HG02588 (cell line): Measurements from ENCODE around the gene MARK2.
A peak's percentile ranks its signal among the peaks of the same experiment; 100 is the strongest.

Experiments used
- ATAC-seq: cut with Tn5 transposase; IDR thresholded peaks from one replicate; pipeline ENCODE4 v1.9.1; 2021; ENCODE audit warnings: mild to moderate bottlenecking, moderate library complexity; ENCODE audit not compliant: unreplicated experiment

Gene MARK2

GRCh38 chr11:63879598-63880402, 40.9 kb downstream of the MARK2 start:
- no peak for ATAC-seq

GRCh38 chr11:63880403-63880790, 41.5 kb downstream of the MARK2 start:
- ATAC-seq: no peak

GRCh38 chr11:63882555-63883242, 43.8 kb downstream of the MARK2 start:
- no peak for ATAC-seq

GRCh38 chr11:63883791-63884190, 44.9 kb downstream of the MARK2 start:
- ATAC-seq: no peak

- no peak for ATAC-seq
Observed at GRCh38 chr11:63884196-63884932, 45.5 kb downstream of the MARK2 start.

GRCh38 chr11:63887386-63887999, 48.6 kb downstream of the MARK2 start:
- ATAC-seq: no peak

- ATAC-seq: peak; percentile 45
Observed at GRCh38 chr11:63888170-63889086, 49.5 kb downstream of the MARK2 start.

- ATAC-seq: no peak
Observed at GRCh38 chr11:63889344-63889743, 50.4 kb downstream of the MARK2 start.

- ATAC-seq: no peak
Observed at GRCh38 chr11:63890368-63890767, 51.5 kb downstream of the MARK2 start.

- ATAC-seq: no peak
Observed at GRCh38 chr11:63892228-63892627, 53.3 kb downstream of the MARK2 start.

- ATAC-seq: no peak
Observed at GRCh38 chr11:63893355-63893754, 54.4 kb downstream of the MARK2 start.

GRCh38 chr11:63896071-63896470, 57.2 kb downstream of the MARK2 start:
- no peak for ATAC-seq

GRCh38 chr11:63897459-63898146, 58.7 kb downstream of the MARK2 start:
- no peak for ATAC-seq

GRCh38 chr11:63901660-63902059, 62.8 kb downstream of the MARK2 start:
- no peak for ATAC-seq

GRCh38 chr11:63903884-63904283, 65.0 kb downstream of the MARK2 start:
- ATAC-seq: no peak

- ATAC-seq: no peak
Observed at GRCh38 chr11:63904743-63905142, 65.8 kb downstream of the MARK2 start.

- ATAC-seq: no peak
Observed at GRCh38 chr11:63905179-63905578, 66.3 kb downstream of the MARK2 start.

- no peak for ATAC-seq
Observed at GRCh38 chr11:63906087-63906486, 67.2 kb downstream of the MARK2 start.

- ATAC-seq: no peak
Observed at GRCh38 chr11:63906585-63906984, 67.7 kb downstream of the MARK2 start.

GRCh38 chr11:63907063-63907462, 68.2 kb downstream of the MARK2 start:
- no peak for ATAC-seq
